Breast epithelium (tissue), 4 donors: ENCODE measurements around the gene SLC25A19. TPM values are rescaled to one million over a fixed set of nuclear protein-coding genes. Genes with fewer than 3 reads are reported as not detected.
"Not testable (repeated sequence)": the region's sequence is repeated elsewhere in the genome, so short reads cannot be mapped to it uniquely, and the experiment has no call there.

Source experiments
- DNase-seq, 2 donors: peaks; one replicate each; pipeline ENCODE4 v3.0.0-alpha.2; 2019; ENCODE audit warnings: low spot score in 2 of 2
- H3K27ac ChIP-seq, 2 donors: fragments of 200-600 bp; sonication (generic) in 1 of 2; one replicate each; pipeline ENCODE4 v1.5.1; 2016 to 2019; ENCODE audit warnings: mild to moderate bottlenecking in 1 of 2
- H3K27me3 ChIP-seq, 2 donors: fragments of 200-600 bp; sonication (generic) in 1 of 2; one replicate each; pipeline versions ENCODE4 v1.5.1 to v1.6.0; 2017 to 2019; ENCODE audit warnings: control low read depth in 1 of 2, mild to moderate bottlenecking in 1 of 2
- H3K36me3 ChIP-seq: fragments of 200-600 bp; one replicate; pipeline ENCODE4 v1.5.1; 2019
- H3K4me1 ChIP-seq, 2 donors: fragments of 200-600 bp; sonication (generic); one replicate each; pipeline ENCODE4 v1.5.1; 2016 to 2019; ENCODE audit warnings: control low read depth in 1 of 2
- H3K4me3 ChIP-seq, 3 donors: fragments of 200-600 bp; sonication (generic); 1 replicate in 2 of 3; 2 replicates in 1 of 3; pipeline ENCODE4 v1.5.1; 2016 to 2019; ENCODE audit warnings: mild to moderate bottlenecking in 3 of 3, moderate library complexity in 2 of 3
- H3K9me3 ChIP-seq, 2 donors: fragments of 200-600 bp; sonication (generic) in 1 of 2; one replicate each; pipeline ENCODE4 v1.5.1; 2016 to 2019; ENCODE audit warnings: control low read depth in 1 of 2
- POLR2A ChIP-seq: fragments of 450-650 bp; IDR thresholded peaks from one replicate; pipeline ENCODE4 v1.6.1; 2016; ENCODE audit warnings: antibody characterized with exemption, mild to moderate bottlenecking, moderate library complexity
- POLR2AphosphoS5 ChIP-seq, 3 donors: sonication (generic); formaldehyde crosslinking; IDR thresholded peaks; one replicate each; pipeline ENCODE4 v1.6.1; 2017; ENCODE audit warnings: antibody characterized with exemption in 3 of 3
- intact Hi-C: fragments of 100-400 bp; cut with DNase I; formaldehyde crosslinking; loops from one replicate; pipeline ENCODE4 v1.15.1; 2023; ENCODE audit warnings: low total_unique reads
- total RNA-seq, 3 donors: library from RNA; depleted of rRNA; stranded (reverse); fragments of >200 nt; gene quantifications; one replicate each; pipeline ENCODE4 v1.1.0, GENCODE V29; 2016
- TF ChIP-seq, protein P1 (sequence below), 3 donors: fragments of 450-650 bp; IDR thresholded peaks; one replicate each; pipeline ENCODE4 v1.5.1; 2016 to 2017; ENCODE audit warnings: antibody characterized with exemption in 3 of 3, mild to moderate bottlenecking in 3 of 3, moderate library complexity in 3 of 3

SLC25A19 gene
- total RNA-seq, 3 donors from 2014 or later = 11.4 to 13.8 (median 12.3) TPM

DNA sequence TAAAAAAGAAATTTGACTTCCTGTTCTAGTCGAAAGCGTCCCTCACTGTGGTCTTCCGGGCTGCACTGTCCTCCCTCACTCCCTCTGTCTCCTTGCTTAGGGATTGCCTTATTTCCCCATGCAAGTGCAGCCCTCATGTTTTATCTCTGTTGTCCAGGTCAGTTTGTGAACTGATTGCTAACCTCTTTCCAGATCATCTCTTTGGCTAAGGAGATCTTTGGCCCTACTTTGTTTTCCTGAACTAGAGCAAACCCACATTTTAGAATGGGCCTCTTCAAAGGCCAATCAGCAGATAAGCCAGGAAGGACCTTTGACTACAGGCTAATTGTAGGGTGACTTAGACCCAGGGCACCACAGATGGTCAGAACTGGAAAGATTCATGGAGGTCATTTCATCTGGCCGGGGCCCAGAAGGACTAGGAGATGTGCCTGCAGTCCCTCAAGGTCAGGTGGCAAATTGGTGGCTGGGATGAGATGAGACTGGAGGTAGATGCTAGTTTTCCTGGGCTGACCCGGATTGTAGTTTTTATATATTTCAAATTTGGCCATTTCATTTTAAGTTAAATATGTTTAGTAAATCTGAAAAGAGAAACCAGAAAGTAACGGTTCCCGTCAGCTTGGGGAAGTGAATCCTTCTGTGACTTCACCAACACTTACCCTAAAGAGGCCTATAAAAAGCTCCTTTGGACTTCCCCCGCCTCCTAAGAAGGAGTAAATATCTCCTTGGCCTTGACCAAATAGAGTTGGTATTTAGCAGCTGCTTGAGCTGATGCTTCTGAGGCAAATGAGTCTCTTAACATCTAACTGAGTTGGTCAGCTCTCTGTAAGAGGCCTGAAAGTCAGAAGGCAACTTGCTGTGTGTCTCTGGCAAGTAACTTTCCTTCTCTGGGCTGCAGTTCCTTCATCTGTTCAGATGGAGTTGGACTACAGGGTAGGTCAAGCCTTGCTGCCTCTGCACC, 6.2 kb upstream of the SLC25A19 start:
- Histone ChIP-seq H3K27ac (peak overlapping the region in 1 of 2 donors; percentile 15), H3K27me3 (no peaks in the 10 kb centered on the region), H3K36me3 (no peaks in the 10 kb centered on the region), H3K4me1 (no peaks in the 10 kb centered on the region), H3K4me3 (no peak overlapping the region), H3K9me3 (no peaks in the 10 kb centered on the region)
- intact Hi-C loops = no loop called here
- TF ChIP-seq, protein P1, sequence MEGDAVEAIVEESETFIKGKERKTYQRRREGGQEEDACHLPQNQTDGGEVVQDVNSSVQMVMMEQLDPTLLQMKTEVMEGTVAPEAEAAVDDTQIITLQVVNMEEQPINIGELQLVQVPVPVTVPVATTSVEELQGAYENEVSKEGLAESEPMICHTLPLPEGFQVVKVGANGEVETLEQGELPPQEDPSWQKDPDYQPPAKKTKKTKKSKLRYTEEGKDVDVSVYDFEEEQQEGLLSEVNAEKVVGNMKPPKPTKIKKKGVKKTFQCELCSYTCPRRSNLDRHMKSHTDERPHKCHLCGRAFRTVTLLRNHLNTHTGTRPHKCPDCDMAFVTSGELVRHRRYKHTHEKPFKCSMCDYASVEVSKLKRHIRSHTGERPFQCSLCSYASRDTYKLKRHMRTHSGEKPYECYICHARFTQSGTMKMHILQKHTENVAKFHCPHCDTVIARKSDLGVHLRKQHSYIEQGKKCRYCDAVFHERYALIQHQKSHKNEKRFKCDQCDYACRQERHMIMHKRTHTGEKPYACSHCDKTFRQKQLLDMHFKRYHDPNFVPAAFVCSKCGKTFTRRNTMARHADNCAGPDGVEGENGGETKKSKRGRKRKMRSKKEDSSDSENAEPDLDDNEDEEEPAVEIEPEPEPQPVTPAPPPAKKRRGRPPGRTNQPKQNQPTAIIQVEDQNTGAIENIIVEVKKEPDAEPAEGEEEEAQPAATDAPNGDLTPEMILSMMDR (IDR thresholded peaks at IDR 0.05) = no peak
- TF ChIP-seq POLR2AphosphoS5 (IDR thresholded peaks at IDR 0.05) (no peak), POLR2A (no peak)
- DNase-seq = no peak

DNA sequence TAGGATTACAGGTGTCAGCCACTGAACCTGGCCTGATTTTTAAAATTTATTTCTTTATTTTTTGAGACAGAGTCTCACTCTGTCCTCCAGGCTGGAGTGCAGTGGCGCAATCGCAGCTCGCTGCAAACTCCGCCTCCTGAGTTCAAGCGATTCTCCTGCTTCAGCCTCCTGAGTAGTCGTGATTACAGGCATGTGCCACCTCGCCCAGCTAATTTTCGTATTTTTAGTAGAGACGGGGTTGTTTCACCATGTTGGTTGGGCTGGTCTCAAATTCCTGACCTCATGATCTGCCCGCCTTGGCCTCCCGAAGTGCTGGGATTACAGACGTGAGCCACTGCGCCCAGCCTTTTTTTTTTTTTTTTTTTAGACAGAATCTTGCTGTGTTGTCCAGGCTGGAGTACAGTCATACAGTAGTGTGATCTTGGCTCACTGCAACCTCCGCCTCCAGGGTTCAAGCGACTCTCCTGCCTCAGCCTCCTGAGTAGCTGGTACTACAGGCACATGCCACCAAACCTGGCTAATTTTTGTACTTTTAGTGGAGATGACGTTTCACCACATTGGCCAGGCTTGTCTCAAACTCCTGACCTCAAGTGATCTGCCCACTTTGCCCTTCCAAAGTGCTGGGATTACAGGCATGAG, 3.7 kb upstream of the SLC25A19 start:
- DNase-seq, H3K4me1 ChIP-seq, H3K27ac ChIP-seq, H3K36me3 ChIP-seq, H3K27me3 ChIP-seq, H3K4me3 ChIP-seq, intact Hi-C loops, H3K9me3 ChIP-seq: not testable (repeated sequence)

DNA sequence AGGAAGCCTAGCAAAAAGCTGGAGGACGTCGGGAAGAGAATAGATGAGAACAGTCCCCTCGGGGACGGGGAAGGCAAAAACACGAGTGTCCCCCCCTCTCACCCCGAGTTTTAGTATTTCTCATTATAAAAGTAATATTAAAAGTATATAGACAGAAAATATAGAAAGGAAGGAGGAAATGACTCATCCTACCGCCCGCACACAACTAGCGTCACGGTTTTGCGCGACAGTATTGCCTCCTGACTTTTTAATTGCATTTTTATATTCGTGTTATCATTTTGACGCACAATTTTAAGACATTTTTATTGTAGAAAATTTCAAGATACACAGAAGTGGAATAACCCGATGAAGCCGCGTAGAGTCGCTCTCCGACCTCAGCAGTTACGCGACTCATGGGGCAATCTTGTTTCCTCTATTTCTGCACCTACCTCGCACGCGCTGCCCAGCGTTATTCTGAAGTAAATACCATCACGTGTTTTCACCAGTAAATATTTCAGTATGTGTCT, 652 bp upstream of the SLC25A19 start:
- no peaks in the 10 kb centered on the region for H3K36me3 ChIP-seq
- H3K9me3 ChIP-seq = no peaks in the 10 kb centered on the region
- no peaks in the 10 kb centered on the region for H3K4me1 ChIP-seq
- peak overlapping the region; percentile 92 to 94 for H3K27ac ChIP-seq
- DNase-seq = peak in 1 of 2 donors; percentile 30
- no peaks in the 10 kb centered on the region for H3K27me3 ChIP-seq
- intact Hi-C loops = no loop called here
- H3K4me3 ChIP-seq = peak overlapping the region; percentile 69 to 82 (median 71)
- TF ChIP-seq POLR2AphosphoS5 (IDR thresholded peaks at IDR 0.05) = no peak
- TF ChIP-seq, protein P1 (IDR thresholded peaks at IDR 0.05) = peak in 1 of 3 donors; percentile 9

DNA sequence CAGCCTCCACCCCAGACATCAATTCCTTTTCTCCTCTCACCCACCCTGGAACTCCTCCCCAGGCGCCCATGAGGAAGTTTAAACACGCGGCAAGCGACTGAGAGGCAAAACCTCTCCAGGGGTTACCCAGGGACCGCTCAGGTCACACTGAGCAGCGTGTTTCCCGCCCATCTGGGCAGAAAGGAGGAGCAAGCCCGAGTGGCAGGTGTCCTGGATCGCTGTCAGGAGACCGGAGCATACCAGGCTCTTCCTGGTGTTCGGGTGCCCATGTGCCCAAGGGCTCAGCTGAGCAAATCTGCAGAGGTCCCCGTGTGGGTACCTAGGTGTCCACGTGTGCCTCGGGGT, 491 bp downstream of the SLC25A19 start:
- DNase-seq = peak in 1 of 2 donors; percentile 46
- intact Hi-C loops = no loop called here
- Histone ChIP-seq H3K27me3 (no peaks in the 10 kb centered on the region), H3K4me1 (no peaks in the 10 kb centered on the region), H3K36me3 (no peaks in the 10 kb centered on the region), H3K27ac (peak overlapping the region; percentile 92 to 94), H3K4me3 (peak overlapping the region; percentile 69 to 82 (median 71)), H3K9me3 (no peaks in the 10 kb centered on the region)
- TF ChIP-seq POLR2A (no peak), POLR2AphosphoS5 (IDR thresholded peaks at IDR 0.05) (no peak)
- TF ChIP-seq, protein P1 (IDR thresholded peaks at IDR 0.05) = no peak

DNA sequence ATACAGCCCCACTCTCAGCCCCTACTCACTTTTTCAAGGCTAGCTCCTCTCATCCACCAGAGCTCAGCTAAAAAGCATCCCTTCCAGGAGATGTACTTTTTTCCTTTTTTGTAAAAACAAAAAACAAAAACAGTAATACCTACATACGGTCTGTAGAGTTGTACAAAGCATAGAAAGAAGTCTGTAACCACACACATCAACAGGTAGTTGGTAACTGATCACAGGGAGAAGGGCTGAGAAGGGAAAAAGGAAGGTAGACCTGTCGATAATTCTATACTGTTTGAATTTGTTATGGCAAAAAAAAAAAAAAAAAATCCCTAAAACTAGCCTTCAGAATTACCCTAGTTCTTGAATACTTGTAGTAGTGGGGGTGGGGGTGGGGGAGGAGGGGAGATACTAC, 874 bp downstream of the SLC25A19 start:
- DNase-seq = no peak
- Histone ChIP-seq H3K27ac (peak overlapping the region in 1 of 2 donors; percentile 92), H3K4me3 (peak overlapping the region; percentile 69 to 82 (median 71)), H3K9me3 (no peaks in the 10 kb centered on the region), H3K4me1 (no peaks in the 10 kb centered on the region), H3K36me3 (no peaks in the 10 kb centered on the region), H3K27me3 (no peaks in the 10 kb centered on the region)
- TF ChIP-seq POLR2A (no peak), POLR2AphosphoS5 (IDR thresholded peaks at IDR 0.05) (no peak)
- TF ChIP-seq, protein P1 (IDR thresholded peaks at IDR 0.05) = no peak
- intact Hi-C loops = no loop called here
